Measurements from ENCODE around the gene MTARC2. TPM values are rescaled to one million over a fixed set of nuclear protein-coding genes. Genes with fewer than 3 reads are reported as not detected.
A peak's percentile ranks its signal among the peaks of the same experiment; 100 is the strongest.

The MTARC2 gene
- polyA plus RNA-seq, 2 of the 4 experiments (the other 2 are of a cell fraction): 13.5 to 18.4 TPM

DNA sequence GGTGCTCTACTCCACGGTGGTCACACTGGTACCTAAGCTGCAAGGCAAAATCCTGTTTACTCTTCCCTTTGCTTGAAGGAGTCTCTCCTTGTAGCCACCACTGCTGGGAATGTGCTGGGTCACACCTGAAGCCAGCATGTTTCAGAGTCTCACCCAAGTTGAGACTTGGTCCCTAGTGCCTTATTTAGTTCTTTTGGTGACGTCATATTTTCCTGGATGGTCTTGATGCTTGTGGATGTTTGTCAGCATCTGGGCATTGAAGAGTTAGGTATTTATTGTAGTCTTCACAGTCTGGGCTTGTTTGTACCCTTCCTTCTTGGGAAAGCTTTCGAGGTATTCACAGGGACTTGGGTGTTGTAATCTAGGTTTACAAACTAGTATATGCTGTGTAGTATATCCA, 5.6 kb upstream of the MTARC2 start (continued):
- TF ChIP-seq FOSL2 (IDR thresholded peaks at IDR 0.05) (no peak), FOSL2 (CRISPR knock-in tag; IDR thresholded peaks at IDR 0.05) (no peak), RAD21 (conservative IDR thresholded peaks at IDR 0.05 in 1 of 2, IDR thresholded peaks at IDR 0.05 in 1 of 2) (no peak), EHF (CRISPR knock-in tag; IDR thresholded peaks at IDR 0.05) (no peak)

DNA sequence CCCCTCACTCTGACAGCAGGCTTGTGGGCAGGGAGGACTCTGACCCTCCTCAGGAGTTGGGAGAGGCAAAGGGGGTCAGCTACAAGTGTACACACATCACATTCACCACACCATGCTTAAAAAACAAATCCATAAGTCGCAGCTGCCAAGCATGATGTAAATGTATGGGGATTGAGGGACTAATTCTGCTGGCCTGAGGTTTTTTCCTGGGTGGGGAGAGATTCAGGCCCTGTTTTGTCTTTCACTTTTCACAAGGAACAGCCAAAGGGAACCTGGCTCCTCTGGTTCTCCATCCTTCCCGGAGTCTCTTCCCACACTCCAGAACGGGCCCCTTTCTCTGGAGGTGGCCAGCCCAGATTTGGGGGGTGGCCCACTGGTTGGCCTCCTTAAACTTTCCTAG, 1.3 kb upstream of the MTARC2 start:
- TF ChIP-seq, protein P1, sequence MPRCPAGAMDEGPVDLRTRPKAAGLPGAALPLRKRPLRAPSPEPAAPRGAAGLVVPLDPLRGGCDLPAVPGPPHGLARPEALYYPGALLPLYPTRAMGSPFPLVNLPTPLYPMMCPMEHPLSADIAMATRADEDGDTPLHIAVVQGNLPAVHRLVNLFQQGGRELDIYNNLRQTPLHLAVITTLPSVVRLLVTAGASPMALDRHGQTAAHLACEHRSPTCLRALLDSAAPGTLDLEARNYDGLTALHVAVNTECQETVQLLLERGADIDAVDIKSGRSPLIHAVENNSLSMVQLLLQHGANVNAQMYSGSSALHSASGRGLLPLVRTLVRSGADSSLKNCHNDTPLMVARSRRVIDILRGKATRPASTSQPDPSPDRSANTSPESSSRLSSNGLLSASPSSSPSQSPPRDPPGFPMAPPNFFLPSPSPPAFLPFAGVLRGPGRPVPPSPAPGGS (IDR thresholded peaks at IDR 0.05): no peak
- TF ChIP-seq RCOR1 (IDR thresholded peaks at IDR 0.05; ENCODE audit: low read depth, low read length): no peak
- TF ChIP-seq POLR2AphosphoS2 (conservative IDR thresholded peaks at IDR 0.05; ENCODE audit: low read length): no peak
- TF ChIP-seq SREBF2 (IDR thresholded peaks at IDR 0.05): no peak
- TF ChIP-seq ESRRA (IDR thresholded peaks at IDR 0.05; ENCODE audit: borderline replicate concordance, low read length): no peak
- TF ChIP-seq CBX8 (IDR thresholded peaks at IDR 0.05): no peak
- no peak for TF ChIP-seq TFCP2L1 (CRISPR knock-in tag; IDR thresholded peaks at IDR 0.05)
- TF ChIP-seq ZNF302 (CRISPR knock-in tag; IDR thresholded peaks at IDR 0.05): no peak
- no peak for TF ChIP-seq HDAC2 (IDR thresholded peaks at IDR 0.05)
- TF ChIP-seq JUNB (IDR thresholded peaks at IDR 0.05): no peak
- TF ChIP-seq EHMT2 (IDR thresholded peaks at IDR 0.05; ENCODE audit: low read depth): no peak
- no peak for TF ChIP-seq EHF (CRISPR knock-in tag; IDR thresholded peaks at IDR 0.05)
- no peak for TF ChIP-seq HOXB5 (CRISPR knock-in tag; IDR thresholded peaks at IDR 0.05)
- TF ChIP-seq ZFP36 (IDR thresholded peaks at IDR 0.05; ENCODE audit: borderline replicate concordance, partially characterized antibody): no peak
- TF ChIP-seq PHF8 (IDR thresholded peaks at IDR 0.05; ENCODE audit: borderline replicate concordance, low read depth): no peak
- TF ChIP-seq, protein P2, sequence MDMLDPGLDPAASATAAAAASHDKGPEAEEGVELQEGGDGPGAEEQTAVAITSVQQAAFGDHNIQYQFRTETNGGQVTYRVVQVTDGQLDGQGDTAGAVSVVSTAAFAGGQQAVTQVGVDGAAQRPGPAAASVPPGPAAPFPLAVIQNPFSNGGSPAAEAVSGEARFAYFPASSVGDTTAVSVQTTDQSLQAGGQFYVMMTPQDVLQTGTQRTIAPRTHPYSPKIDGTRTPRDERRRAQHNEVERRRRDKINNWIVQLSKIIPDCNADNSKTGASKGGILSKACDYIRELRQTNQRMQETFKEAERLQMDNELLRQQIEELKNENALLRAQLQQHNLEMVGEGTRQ (IDR thresholded peaks at IDR 0.05): no peak
- TF ChIP-seq ZSCAN20 (CRISPR knock-in tag; IDR thresholded peaks at IDR 0.05): no peak
- TF ChIP-seq FOXS1 (CRISPR knock-in tag; IDR thresholded peaks at IDR 0.05): no peak
- TF ChIP-seq CHD2 (IDR thresholded peaks at IDR 0.05; ENCODE audit: low read length, partially characterized antibody): no peak
- 87% methylated on average over 3 of the region's 3 CpGs for WGBS (ENCODE audit: missing lambda C conversion rate)
- FAIRE-seq (no peak), ATAC-seq (no peak), DNase-seq (ENCODE audit: low read depth in 1 of 2, low spot score in 1 of 2) (no peak)
- no peak overlapping the region; the same call in 1 of the 3 replicates for H3K4me2 ChIP-seq
- no peak overlapping the region for H3K4me3 ChIP-seq
- ChIA-PET POLR2A (interaction anchor here (0.8 to 2.9 kb wide), 2 partner anchors 13 to 14 kb away, joined by 3 to 35 read pairs; no protein-coding TSS in a partner anchor), CTCF (interaction anchor here (1.3 to 7.6 kb wide), 6 partner anchors 9 to 559 kb away, joined by 3 to 48 read pairs (median 10); no protein-coding TSS in a partner anchor)
- peaks cover 22% of the 10 kb centered on the region; the same call in 2 of the 3 replicates for H3K4me1 ChIP-seq
- no peaks in the 10 kb centered on the region for H3K9me3 ChIP-seq
- peak overlapping the region in 1 of 2 experiments; percentile 92; a peak in 2 of 6 replicates for H3K27ac ChIP-seq

DNA sequence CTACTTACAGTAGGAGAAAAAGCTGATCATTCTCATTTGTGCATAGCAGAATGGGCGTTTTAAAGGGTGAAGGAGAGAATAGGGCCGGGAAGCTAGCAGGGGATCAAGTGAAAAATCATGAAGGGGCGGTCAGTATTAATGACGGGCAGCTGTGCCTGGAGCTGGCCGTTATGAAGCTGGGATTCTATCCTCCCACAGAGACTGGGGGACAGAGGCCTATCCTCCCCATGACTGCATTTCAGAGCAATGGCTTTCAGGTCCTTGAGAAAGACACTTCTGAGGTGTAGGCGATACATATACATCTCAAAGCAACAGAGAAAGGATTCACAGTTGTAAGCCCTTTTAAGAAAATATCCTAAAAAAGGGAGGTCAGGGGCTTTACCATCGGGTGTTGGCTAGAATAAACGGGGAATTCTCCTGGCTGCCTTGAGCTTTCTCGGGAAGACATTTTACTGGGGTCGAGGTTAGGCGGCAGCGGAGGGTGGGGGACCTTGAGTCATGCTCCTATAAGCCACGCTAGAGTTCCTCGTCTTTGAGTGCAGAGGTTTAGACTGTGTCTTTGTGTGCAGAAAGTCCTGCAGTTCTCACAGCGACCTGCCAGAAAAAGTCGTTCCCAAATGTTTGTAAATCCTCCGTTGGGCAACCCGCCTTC, 559 bp upstream of the MTARC2 start:
- POLR2A ChIA-PET: interaction anchor here (0.8 to 2.9 kb wide), 5 partner anchors 10 to 476 kb away, joined by 3 to 35 read pairs (median 3); partner anchors contain the start of gene RAB3GAP2

More for the DNA sequence above, 559 bp upstream of the MTARC2 start:
- Histone ChIP-seq H3K4me1 (peaks cover 22% of the 10 kb centered on the region; the same call in 2 of the 3 replicates), H3K4me3 (peak overlapping the region; percentile 86), H3K27ac (peak overlapping the region; percentile 88 to 92), H3K9me3 (no peaks in the 10 kb centered on the region), H3K4me2 (peak overlapping the region; percentile 97)
- peak; percentile 51 to 69; a peak in 5 of 6 replicates for ATAC-seq
- TF ChIP-seq, protein P3, sequence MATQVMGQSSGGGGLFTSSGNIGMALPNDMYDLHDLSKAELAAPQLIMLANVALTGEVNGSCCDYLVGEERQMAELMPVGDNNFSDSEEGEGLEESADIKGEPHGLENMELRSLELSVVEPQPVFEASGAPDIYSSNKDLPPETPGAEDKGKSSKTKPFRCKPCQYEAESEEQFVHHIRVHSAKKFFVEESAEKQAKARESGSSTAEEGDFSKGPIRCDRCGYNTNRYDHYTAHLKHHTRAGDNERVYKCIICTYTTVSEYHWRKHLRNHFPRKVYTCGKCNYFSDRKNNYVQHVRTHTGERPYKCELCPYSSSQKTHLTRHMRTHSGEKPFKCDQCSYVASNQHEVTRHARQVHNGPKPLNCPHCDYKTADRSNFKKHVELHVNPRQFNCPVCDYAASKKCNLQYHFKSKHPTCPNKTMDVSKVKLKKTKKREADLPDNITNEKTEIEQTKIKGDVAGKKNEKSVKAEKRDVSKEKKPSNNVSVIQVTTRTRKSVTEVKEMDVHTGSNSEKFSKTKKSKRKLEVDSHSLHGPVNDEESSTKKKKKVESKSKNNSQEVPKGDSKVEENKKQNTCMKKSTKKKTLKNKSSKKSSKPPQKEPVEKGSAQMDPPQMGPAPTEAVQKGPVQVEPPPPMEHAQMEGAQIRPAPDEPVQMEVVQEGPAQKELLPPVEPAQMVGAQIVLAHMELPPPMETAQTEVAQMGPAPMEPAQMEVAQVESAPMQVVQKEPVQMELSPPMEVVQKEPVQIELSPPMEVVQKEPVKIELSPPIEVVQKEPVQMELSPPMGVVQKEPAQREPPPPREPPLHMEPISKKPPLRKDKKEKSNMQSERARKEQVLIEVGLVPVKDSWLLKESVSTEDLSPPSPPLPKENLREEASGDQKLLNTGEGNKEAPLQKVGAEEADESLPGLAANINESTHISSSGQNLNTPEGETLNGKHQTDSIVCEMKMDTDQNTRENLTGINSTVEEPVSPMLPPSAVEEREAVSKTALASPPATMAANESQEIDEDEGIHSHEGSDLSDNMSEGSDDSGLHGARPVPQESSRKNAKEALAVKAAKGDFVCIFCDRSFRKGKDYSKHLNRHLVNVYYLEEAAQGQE (IDR thresholded peaks at IDR 0.05): no peak
- TF ChIP-seq ZFP36 (IDR thresholded peaks at IDR 0.05; ENCODE audit: borderline replicate concordance, partially characterized antibody) (no peak), CBX8 (IDR thresholded peaks at IDR 0.05) (no peak), SMC3 (IDR thresholded peaks at IDR 0.05) (no peak), HOXB5 (CRISPR knock-in tag; IDR thresholded peaks at IDR 0.05) (no peak), EHF (CRISPR knock-in tag; IDR thresholded peaks at IDR 0.05) (no peak), CHD2 (IDR thresholded peaks at IDR 0.05; ENCODE audit: low read length, partially characterized antibody) (no peak), HDAC2 (IDR thresholded peaks at IDR 0.05) (no peak), FOXS1 (CRISPR knock-in tag; IDR thresholded peaks at IDR 0.05) (no peak), EP300 (IDR thresholded peaks at IDR 0.05) (no peak), NR3C1 (IDR thresholded peaks at IDR 0.05) (no peak), PHF8 (IDR thresholded peaks at IDR 0.05; ENCODE audit: borderline replicate concordance, low read depth) (no peak), ZC3H11A (IDR thresholded peaks at IDR 0.05) (no peak)
- no peak for FAIRE-seq
- 23% methylated on average over 18 of the region's 18 CpGs for WGBS (ENCODE audit: missing lambda C conversion rate)
- CTCF ChIA-PET: interaction anchor here (0.9 to 7.6 kb wide), 9 partner anchors 8 to 560 kb away, joined by 3 to 48 read pairs (median 4); no protein-coding TSS in a partner anchor
- DNase-seq (ENCODE audit: low read depth in 1 of 2, low spot score in 1 of 2): no peak
